DND-41 (cell line): ENCODE data around the gene FGF11.

ENCODE experiments used
- CTCF ChIP-seq: IDR thresholded peaks from 2 replicates; pipeline ENCODE4 v1.5.1; 2012; ENCODE audit warnings: borderline replicate concordance, low read length, moderate library complexity, mild to moderate bottlenecking; ENCODE audit not compliant: poor library complexity, severe bottlenecking; ENCODE audit errors: extremely low read depth
- EZH2 ChIP-seq: IDR thresholded peaks from 3 replicates; pipeline ENCODE4 v1.6.1; 2012; ENCODE audit warnings: borderline replicate concordance, low read depth, mild to moderate bottlenecking, moderate library complexity, low read length, inconsistent platforms; ENCODE audit not compliant: severe bottlenecking

GRCh38 chr17:7477392-7478275, 38.3 kb downstream of the FGF11 start:
- TF ChIP-seq CTCF (no peak), EZH2 (no peak)
